GM23338 (cell line): Measurements from ENCODE around the gene PBX3. TPM values are rescaled to one million over a fixed set of nuclear protein-coding genes. Genes with fewer than 3 reads are reported as not detected.

Experiments used
- EZH2phosphoT487 ChIP-seq: fragments of 200-600 bp; sonication (generic); IDR thresholded peaks from one replicate; pipeline ENCODE4 v1.8.1; 2018; ENCODE audit warnings: antibody characterized with exemption; ENCODE audit not compliant: unreplicated experiment
- NANOG ChIP-seq: IDR thresholded peaks from 2 replicates; pipeline ENCODE4 v1.6.1; 2016; ENCODE audit warnings: antibody characterized with exemption, borderline replicate concordance
- REST ChIP-seq: IDR thresholded peaks from one replicate; pipeline ENCODE4 v1.6.1; 2018; ENCODE audit warnings: antibody characterized with exemption; ENCODE audit not compliant: unreplicated experiment
- STAT1 ChIP-seq: IDR thresholded peaks from one replicate; pipeline ENCODE4 v1.6.1; 2016; ENCODE audit warnings: antibody characterized with exemption; ENCODE audit not compliant: unreplicated experiment
- ZNF331 ChIP-seq: fragments of 250-450 bp; sonication (Bioruptor Pico); IDR thresholded peaks from 2 replicates; pipeline ENCODE4 v1.5.0; 2020; ENCODE audit warnings: low read depth, mild to moderate bottlenecking, moderate library complexity
- ZNF462 ChIP-seq: fragments of 250-450 bp; sonication (Bioruptor Pico); IDR thresholded peaks from 2 replicates; pipeline ENCODE4 v1.5.0; 2020; ENCODE audit warnings: mild to moderate bottlenecking, moderate library complexity
- polyA plus RNA-seq: library from polyadenylated mRNA; unstranded; fragments of >200 nt; fragmentation: Nextera tagmentation; extraction: Ambion mirVana; gene quantifications from 2 replicates; pipeline ENCODE4 v1.2.1, GENCODE V29; 2016
- total RNA-seq: library from RNA; depleted of rRNA; stranded (reverse); fragments of >200 nt; shearing (Covaris generic); gene quantifications from 2 replicates; pipeline ENCODE4 v1.2.3, GENCODE V29; 2014
- TF ChIP-seq, protein P1 (sequence below), 2 experiments: fragments of 200-600 bp in 1 of 2; sonication (generic) in 1 of 2; conservative IDR thresholded peaks; 2 replicates each; pipeline versions ENCODE4 v1.5.1 to v1.6.1; 2016 to 2017; ENCODE audit warnings: antibody characterized with exemption in 2 of 2, low read depth in 2 of 2, mild to moderate bottlenecking in 2 of 2, moderate library complexity in 1 of 2

The PBX3 gene
- total and polyA plus RNA-seq, 2 experiments from 2014 or later: 28.9 to 50.5 TPM

DNA sequence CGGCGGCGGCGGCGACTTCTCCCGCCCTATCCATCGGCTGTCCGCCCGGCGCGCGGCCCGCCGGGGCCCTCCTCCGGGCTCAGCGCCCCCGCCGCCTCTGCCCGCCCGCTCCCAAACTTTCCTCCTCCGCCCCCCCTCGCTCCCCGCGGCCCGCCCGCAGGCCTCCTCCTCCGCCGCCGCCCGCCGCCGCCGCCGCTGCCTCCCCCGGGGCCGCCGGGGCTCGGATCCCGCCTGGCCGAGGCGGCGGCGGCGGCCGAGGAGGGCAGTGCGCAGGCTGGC lies 460 bp upstream of the PBX3 start (continued):
- TF ChIP-seq ZNF462 (CRISPR knock-in tag) (no peak), STAT1 (no peak), NANOG (no peak), EZH2phosphoT487 (no peak), REST (no peak), ZNF331 (CRISPR knock-in tag) (no peak)
- TF ChIP-seq, protein P1, sequence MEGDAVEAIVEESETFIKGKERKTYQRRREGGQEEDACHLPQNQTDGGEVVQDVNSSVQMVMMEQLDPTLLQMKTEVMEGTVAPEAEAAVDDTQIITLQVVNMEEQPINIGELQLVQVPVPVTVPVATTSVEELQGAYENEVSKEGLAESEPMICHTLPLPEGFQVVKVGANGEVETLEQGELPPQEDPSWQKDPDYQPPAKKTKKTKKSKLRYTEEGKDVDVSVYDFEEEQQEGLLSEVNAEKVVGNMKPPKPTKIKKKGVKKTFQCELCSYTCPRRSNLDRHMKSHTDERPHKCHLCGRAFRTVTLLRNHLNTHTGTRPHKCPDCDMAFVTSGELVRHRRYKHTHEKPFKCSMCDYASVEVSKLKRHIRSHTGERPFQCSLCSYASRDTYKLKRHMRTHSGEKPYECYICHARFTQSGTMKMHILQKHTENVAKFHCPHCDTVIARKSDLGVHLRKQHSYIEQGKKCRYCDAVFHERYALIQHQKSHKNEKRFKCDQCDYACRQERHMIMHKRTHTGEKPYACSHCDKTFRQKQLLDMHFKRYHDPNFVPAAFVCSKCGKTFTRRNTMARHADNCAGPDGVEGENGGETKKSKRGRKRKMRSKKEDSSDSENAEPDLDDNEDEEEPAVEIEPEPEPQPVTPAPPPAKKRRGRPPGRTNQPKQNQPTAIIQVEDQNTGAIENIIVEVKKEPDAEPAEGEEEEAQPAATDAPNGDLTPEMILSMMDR (conservative IDR thresholded peaks at IDR 0.05; ENCODE audit: low read depth in 2 of 2): no peak
